ENCODE data around the gene TREML4.
"Not testable (repeated sequence)": the region's sequence is repeated elsewhere in the genome, so short reads cannot be mapped to it uniquely, and the experiment has no call there.

TREML4 gene, protein sequence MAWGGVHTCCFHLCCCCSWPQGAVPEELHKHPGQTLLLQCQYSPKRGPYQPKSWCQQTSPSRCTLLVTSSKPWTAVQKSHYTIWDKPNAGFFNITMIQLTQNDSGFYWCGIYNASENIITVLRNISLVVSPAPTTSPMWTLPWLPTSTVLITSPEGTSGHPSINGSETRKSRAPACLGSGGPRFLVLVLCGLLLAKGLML

DNA sequence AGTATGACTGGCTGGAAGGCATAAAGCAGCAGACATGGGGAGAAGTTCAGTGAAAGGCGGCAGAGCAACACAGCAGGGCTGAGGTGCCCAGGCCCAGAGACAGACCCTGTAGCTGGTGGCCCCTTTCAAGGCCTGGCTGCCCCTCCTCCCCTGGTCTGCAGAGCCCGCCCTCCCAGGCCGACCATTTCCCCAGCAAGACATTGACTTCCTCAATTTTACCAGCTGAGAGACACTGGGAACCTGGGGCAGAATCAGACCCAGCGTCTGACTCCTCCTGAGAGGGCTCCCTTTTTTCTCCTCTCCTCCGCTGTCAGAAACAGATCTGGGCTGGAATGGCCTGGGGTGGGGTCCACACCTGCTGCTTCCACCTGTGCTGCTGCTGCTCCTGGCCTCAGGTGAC is at the start of gene TREML4:
TSS of gene TREML4 (plus strand) at position 254 of the 400 bp plus-strand sequence. CDS start at position 333, 79 bp downstream.
- no peak for DNase-seq

DNA sequence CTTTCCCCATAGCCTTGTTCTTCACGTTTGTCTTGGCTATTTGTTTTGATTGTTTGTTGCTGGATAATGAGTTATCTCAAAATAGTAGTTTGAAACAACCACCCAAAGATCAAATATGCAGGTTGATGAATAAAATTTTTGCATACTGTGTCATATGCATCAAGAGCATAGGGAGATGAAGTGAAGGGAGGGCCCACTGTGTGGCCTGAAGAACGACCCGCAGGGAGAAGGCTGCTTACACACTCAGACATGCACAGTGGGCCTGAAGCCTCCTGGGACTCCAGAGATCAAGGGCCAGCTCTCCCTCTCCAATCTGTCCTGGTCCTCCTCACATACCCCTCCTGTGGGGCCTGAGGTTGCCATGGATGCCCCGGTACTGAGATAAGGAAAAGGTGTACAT is 49.0 kb upstream of the TREML4 start:
- DNase-seq = no peak

DNA sequence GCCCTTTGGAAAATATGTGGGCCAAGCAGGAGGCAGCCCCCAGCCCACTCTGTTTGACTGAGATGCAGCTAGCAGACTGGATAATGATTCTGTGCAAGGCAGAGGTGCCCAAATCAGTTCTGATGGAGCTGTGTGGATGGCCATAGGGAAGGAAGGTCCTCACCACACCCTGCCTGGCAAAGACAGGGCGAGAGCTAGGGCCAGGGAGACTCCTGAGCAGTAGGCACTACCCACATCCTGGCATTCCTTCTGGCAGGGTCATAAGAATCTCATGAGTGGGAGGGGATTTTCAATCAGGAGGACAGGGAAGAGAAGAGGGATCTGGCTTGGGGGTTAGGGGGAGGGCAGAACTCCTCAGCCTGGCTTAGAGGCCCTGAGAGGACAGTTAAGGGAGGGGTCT is 46.6 kb upstream of the TREML4 start:
- peak; percentile 18 for DNase-seq

DNA sequence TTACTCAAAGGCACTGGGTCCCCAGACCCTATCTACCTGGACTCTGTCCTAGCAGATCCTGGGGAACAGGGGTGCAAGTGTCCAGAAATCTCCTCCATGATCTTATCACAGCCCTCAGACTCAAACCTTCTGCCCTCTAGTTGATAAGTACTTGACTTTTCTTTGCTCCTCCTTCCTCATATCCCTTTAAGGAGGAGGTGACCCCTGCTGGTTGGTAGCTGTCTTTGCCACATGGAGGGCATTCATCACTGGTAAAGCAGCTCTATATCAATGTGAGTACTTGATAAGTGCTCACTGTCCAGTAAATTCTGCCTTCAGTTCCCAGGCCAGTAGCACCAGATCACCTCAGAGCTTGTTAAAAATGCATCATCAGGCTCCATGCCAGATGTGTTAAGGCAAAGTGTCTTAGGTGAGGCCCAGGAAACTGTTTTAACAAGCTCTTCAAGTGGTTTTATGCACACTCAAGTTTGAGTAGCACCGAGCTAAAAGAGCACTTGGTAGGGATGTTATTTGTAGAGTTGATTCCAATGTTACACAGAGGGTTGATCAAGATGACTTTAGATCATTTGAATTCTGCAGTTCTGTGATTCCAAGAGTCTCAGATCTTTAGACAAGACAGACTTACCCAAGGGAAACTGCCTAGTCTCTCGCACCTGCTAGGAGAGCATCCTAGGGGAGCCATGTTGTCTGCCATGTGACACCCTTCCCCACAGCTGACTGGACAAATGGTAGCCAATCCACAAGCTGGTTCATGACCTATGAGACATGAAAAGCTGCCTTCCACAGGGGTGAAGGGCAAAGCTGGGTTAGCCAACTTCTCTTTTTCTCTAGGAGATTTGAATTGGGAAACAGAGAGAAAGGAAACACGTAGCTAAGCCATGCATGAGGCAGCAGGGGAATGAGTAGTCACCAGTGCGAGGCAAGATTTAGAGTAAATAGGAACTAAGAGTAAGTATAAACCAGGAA is 45.8 kb upstream of the TREML4 start:
- DNase-seq = peak; percentile 64

DNA sequence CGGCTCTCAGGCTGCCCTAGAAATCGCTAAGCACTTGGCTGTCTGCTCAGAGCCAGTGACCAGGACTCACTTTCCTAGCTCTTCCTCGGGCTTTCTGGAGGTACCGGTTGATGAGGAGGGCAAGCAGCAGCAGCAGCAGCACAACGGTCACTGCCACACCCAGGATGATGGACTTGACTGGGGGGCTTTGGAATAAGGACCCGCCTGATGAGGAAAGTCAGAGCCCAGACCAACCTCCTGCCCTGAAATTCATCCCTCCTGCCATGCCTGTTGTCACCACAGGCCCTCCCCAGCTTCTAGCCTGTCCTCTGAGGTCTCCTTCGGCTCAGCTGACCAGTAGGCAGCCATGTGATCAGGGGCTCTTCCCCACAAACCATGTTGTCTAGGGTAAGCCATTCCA is 43.4 kb upstream of the TREML4 start:
- no peak for DNase-seq

DNA sequence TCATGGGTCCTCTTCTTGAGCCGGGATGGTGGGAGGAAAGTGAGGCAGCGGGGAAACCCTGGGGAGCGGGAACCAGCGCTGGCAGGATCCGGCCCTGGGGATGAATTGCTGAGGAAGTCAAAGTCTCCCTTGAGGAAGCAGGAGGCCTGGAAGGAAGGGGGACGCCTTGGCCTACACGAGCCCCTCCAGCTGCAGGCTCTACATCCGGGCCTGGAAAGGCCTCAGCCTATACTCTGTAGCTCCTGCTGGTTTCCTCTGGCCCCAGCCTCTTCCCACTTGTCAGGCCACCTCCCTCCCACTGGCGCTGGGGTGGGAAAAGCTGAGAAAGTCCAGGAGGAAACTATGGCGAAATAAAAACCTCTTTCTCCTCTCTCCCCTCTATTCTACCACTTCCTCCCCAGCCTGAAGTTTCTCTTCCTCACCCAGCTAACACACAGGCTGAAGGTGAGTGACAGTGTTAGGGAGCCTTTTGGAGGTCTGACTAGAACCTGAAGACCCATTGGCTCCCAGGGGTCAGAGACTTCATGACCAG is 42.1 kb upstream of the TREML4 start:
- no peak for DNase-seq

DNA sequence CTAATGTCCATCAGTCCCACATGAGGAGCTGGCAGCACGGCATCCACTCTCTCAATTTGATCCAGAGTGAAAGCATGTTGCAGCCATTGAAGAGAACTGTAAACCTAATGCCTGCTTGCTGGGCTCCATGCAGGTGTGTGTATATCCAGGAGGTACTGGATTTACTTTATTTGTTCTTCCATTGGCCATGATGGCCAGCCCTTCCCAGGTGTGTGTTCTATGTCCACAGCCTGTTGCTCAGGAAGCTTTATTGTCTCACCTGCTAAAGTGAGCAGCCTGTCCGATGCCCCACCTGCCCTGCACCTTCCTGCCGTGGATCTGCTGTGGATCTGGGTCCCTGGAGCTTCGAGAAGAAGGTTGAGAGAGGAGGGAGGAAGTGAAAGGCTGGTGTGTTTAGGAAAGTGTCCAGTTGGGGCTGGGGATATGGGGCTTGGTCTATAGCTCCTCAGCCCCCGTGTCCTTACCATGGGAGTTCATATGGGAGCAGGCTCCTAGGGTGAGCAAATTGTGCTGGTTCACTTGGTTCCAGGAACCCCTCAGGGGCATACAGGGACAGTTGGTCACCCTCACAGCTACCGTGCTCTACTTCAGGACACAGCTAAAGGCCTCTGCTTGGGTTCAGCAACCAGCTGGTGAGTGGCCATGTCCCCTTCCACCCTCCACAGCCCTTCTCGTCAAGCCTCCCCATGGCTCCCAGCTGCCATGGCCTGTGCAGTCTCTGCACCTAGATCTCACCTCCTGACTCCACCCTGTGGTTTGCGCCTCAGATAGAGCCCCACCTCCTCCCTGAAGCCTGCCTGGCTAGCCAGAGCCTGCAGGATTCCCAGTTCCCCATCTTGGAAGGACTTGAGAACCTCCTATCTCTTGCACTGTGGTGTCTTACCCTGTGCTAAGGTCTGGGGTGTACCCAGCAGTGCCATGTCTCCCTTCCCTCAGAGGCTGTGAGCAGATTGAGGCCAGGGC is 39.9 kb upstream of the TREML4 start:
- DNase-seq = no peak

DNA sequence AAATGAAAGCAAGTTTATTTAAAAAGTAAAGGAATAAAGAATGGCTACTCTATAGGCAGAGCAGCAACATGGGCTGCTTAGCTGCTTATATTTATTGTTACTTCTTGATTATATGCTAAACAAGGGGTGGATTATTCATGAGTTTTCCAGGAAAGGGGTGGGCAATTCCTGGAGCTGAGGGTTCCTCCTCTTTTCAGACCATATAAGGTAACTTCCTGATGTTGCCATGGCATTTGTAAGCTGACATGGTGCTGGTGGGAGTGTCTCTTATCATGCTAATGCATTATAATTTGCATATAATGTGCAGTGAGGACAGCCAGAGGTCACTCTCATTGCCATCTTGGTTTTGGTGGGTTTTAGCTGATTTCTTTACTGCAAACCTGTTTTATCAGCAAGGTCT is 39.1 kb upstream of the TREML4 start:
- DNase-seq = not testable (repeated sequence)

DNA sequence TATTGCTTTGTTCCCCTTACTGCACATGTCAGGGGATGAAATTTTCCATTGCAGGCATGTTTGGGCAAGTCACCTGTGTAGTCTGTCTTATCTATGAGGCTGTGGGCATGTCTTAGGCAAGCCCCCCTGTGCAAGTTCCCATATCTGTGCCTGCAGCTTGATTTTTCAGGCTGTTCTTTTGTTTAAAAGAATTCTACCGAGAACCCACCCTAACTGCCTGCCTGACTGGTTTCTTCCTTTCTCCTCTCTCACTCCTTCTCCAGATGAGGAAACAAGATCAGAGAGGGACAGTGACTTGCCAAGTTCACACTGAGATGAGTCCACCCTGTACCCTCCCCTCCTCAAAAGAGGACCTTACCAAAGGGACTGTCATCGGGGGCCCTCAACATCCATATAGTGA is 38.2 kb upstream of the TREML4 start:
- no peak for DNase-seq

DNA sequence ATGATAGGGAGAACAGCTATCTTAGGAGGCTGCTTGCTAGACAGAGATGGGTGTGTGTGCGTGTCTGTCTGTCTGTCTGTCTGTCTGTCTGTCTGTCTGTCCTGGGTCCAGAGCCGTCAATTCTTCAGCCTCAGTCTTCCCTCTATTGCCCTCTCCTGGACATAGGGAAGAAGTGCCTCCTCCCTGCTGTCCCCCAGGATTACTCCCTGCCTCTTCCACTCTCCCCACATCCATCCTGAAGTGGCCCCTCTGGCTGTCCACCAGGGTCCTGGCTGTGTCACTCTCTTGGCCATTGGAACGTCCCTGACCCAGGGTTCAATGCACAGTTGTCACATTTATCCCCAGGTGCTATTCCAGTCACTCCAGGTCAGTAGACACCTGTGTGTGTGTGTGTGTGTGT is 37.4 kb upstream of the TREML4 start:
- DNase-seq = no peak

DNA sequence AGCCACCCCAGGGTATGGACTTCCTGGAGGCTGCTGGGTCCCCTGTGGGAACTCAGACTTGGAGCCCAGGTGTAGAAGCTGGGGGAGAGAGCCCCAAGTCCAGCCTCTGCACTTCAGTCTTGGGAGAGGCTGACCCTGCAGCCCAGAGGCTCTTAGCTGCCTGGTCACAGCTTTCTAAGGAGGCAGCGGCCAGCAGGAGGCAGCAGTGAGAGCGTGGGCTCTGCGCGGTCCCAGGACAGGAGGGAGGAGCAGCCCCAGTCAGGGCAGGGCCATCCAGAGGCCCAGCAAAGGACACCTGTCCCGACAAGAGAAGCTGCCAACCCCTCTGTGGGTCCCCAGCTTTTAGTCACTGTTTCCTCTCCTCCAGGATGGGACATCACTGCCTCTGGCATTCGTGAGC is 36.6 kb upstream of the TREML4 start:
- peak; percentile 16 for DNase-seq

DNA sequence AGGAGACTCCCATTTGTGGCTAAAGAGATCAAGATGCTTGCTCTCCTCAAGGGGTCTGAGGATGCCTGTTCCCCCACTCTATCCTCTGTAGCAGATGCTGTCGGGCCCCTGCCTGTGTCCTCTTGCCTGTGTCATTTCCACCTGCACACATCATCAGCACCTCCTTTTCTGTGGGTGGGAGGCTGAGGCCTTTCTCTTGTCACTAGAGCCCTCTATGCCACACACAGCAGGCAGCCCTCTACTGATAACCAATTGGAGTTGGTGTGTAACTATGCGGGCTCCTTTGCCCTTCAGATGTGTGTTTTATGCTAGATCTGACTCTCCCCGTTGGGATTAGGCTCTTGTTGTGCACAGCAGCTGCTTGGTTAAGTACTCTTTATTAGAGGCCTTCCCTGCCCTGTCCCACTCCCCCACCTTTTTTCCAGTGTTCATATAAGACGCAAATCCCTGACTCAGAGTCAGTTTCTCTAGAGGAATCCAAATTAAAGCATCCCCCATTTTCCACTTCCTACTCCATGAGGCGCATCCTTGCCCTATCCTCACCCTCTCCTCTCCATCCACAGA is 34.9 kb upstream of the TREML4 start:
- no peak for DNase-seq

DNA sequence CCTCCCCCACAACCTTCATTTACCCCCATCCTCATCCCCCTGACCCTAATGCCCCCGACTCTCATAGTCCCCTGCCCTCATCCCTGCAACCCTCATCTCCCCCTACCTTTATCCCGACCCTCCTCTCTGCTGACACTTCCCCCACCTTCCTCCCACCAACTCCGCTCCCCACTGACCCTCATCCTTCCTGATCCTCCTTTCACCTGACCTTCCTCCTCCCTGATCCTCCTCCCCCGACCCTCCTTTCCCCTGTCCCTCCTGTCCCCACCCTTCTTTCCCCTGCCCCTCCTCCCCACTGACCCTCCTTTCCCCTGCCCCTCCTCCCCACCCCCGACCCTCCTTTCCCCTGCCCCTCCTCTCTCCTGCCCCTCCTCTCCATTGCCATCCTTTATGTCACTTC is 34.3 kb upstream of the TREML4 start:
- DNase-seq = no peak

DNA sequence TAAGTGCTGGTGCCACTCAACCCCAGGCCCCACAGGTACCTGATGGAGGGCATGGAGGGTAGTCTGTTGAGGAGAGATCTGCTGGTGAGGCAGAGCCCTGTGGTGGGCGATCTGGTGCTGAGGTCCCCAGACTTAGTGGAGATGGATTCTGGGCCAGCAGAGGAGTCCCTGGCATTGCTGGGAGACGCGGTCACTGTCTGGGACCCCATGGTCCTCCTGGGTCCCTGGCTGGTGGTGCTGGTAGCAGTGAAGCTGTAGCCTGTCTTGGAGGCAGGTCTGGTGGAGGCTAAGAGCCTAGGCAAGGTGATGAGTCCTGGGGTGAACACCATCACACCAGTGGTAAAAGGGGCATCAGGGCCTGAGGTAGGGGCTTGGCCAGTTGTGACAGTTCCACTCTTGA is 33.8 kb upstream of the TREML4 start:
- DNase-seq = no peak

DNA sequence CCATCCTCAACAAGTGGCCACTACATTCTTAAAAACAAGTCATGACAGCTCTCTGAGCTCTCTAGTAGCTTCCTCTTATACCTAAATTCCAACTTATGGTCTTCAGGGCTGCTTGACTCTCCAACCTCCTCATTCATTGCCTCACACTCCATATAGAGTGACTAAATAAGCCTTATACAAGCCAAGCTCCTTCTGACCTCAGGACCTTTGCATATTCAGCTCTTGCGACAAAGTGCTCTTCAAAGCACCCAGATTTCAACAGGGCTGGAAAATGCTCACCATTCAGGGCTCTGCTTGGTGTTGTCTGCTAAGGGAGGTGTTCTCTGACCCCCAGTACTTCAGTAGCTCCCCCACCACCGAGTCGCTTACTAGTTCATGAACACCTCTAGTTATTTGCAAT is 30.9 kb upstream of the TREML4 start:
- DNase-seq = no peak

DNA sequence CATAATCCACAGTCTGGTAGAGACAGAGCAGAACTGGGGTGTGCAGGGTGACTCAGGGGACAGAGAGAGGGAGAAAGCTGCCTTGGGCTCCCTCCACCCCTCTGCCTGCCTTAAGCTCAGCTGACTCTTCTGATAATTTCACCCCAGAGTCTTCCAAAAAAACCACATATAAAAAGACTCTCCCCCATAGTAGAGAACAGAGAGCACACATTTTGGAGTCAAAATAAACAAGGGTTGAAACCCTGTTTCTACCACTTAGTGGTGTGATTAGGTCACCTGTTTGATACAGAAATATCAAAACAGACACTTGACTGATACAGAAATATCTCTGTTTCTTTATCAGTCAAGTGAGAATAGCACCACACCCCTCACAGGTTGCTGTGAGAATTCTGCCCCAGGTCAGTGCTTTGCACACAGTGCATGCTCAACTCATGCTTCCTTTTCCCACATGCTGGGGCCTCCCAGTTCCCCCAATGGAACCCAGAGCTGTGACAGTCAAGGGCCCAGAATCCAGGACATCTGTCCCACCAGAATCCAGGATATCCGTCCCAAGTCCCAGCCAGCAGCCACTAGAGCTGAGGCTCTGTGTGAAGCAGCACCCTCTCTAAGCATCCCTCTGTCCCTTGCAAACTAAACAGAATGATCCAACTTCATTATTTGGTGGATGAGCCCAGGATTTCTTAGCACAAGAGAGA is 28.4 kb upstream of the TREML4 start:
- no peak for DNase-seq

DNA sequence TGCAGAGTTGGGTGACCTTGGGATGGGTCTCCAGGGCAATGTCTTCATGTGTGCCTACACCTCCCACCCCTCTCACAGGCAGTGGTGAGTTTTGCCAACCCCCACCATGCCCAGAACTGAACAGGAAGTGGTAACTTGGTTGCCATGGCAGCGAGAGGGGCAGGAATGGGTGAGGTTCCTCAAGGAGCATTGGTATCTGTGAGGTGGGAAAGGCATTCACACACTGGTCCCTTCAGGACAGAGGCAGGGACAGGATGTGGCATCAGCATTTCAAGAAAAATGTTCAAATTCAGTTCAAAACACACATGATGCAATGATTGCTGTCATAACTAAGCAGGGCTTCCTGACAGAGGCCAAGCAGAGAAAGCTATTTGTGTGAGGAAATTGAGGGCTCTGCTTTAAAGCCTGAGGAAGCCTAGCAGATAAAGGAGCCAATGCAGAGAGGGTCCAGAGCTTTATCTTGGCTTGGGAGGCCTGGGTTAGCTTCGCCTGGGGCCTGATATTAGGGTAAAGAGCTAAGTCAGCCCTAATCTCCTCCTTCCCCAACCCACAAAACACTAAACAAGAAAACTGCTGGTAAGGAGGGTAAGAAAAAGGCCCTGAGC is 27.8 kb upstream of the TREML4 start:
- peak; percentile 9 for DNase-seq

DNA sequence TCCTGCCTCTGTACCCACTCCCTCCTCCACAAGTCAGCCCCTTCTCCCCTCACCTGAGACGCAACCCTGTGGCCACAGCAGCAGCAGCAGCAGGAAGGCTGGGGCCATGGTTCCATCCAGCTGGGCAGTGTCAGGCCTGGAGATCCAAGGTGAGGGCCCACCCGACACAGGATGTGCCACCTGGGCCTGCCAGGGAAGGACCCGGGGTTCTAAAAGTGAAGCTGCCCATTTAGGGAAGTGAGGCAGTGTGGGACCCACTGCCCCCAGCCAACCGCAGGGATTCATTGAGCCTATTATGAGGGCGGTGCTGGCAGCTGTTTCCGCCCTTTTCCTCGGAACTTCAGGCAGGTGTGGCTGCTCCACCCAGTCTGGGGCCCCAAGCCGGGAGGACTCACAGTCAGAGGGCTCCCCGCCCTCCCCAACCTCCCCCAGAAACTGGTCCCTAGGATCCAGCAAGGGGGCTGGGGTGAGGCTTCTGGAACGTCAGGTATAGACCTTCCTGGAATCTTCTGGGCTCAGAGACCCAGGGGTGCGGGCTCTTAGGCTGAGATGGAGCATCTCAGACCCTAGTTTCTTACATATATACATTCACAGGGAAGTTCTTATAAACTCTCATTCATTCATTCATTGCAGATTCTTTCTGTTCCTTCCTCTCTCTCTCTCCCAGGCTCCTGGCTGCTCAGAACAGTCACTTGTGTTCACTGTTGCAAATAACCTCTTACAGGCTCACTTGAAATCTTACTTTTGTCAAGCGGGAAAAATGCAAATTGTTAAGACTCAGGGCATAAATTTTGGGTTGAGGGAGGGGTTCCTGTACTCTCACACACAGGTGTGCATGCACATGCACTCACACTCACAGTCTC is 27.0 kb upstream of the TREML4 start, which contains the start of gene TREML2:
TSS of gene TREML2 (minus strand) at position 249 of the 863 bp plus-strand sequence. CDS start at position 108, 141 bp downstream.
- DNase-seq = no peak

DNA sequence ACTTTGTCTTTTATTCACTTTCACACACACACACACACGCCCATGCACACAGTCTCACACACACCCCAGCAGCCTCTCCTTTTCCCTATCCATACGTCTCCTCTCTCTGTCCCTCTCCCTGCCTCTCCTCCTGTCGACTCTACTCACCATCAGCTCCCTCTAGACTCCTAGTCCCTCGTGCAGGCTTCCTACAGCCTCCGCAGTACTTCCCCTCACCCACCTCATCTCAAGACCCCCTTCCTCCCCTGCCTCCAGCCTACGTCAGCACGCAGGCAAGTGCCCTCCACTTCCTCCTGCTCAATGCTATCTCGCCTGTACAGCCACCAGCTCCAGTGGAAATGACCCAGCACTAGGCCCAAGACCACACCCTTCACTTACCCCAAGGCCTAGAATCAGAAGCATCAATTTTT is 26.4 kb upstream of the TREML4 start:
- no peak for DNase-seq

DNA sequence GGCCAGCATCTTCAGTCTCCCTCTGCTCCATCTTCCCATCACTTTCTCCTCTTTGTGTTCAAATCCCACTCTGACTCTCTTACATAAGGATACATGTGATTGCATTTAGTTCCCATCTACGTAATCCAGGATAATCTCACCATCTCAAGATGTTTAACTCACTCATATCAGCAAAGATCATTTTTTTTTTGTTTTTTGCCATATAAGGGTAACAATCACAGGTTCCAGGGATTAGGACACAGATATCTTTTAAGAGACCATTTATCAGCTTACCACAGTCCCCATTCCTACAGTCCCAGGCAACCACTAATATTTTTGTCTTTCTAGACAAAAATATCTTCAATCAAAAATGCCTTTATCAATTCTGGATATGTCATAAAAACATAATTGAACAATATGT is 24.0 kb upstream of the TREML4 start:
- DNase-seq = no peak
